ENCODE measurements around the gene BLOC1S1. TPM values are rescaled to one million over a fixed set of nuclear protein-coding genes. Genes with fewer than 3 reads are reported as not detected.

Gene BLOC1S1
- total and polyA plus RNA-seq, 2 of the 4 experiments (the other 2 are of a cell fraction) = 128 to 285 TPM

GRCh38 chr12:55694651-55695050 lies 21.2 kb upstream of the BLOC1S1 start:
- H3K56ac ChIP-seq (ENCODE audit: extremely low read depth, insufficient read depth, low read length) = no peak overlapping the region
- no peak overlapping the region for H3K9ac ChIP-seq (ENCODE audit: low read depth, low read length)
- H4K20me1 ChIP-seq (ENCODE audit: insufficient read depth, low read length) = no peaks in the 10 kb centered on the region
- TF ChIP-seq FOS (IDR thresholded peaks at IDR 0.05; ENCODE audit: low read depth, low read length) (no peak), CTCF (conservative IDR thresholded peaks at IDR 0.05; ENCODE audit: low read depth, low read length) (no peak), MAZ (IDR thresholded peaks at IDR 0.05; ENCODE audit: borderline replicate concordance, low read depth, low read length) (no peak), SMC3 (IDR thresholded peaks at IDR 0.05; ENCODE audit: low read depth, low read length) (no peak), NFE2L2 (IDR thresholded peaks at IDR 0.05; ENCODE audit: low read depth, low read length) (no peak), MAFK (IDR thresholded peaks at IDR 0.05; ENCODE audit: low read depth, low read length) (no peak), RCOR1 (IDR thresholded peaks at IDR 0.05; ENCODE audit: insufficient replicate concordance, low read length) (no peak)
- H3K9me1 ChIP-seq (ENCODE audit: insufficient read depth, low read length) = no peaks in the 10 kb centered on the region
- BruUV-seq (replicated peaks) = no TSS peak
- no peak overlapping the region for H3K18ac ChIP-seq (ENCODE audit: low read depth, low read length)
- in situ Hi-C loops (cut with MboI; ENCODE audit: low sequenced_read_pairs) = no loop called here
- no peak overlapping the region for H3K4ac ChIP-seq (ENCODE audit: low read depth, low read length)
- dilution Hi-C loops (cut with HindIII; ENCODE audit: low sequenced_read_pairs, unreplicated experiment) = no loop called here
- H3K14ac ChIP-seq (replicated peaks; ENCODE audit: low read depth, low read length) = no peak overlapping the region
- no peak overlapping the region for H2BK5ac ChIP-seq (ENCODE audit: low read depth, low read length, poor library complexity, severe bottlenecking)
- H2BK120ac ChIP-seq (ENCODE audit: low read depth, low read length) = no peak overlapping the region
- peaks cover 22% of the 10 kb centered on the region for H3K27me3 ChIP-seq (ENCODE audit: control insufficient read depth, insufficient read depth, low read length)
- H3K4me1 ChIP-seq (ENCODE audit: control insufficient read depth, insufficient read depth, low read length) = no peaks in the 10 kb centered on the region
- no peak overlapping the region for H3K4me2 ChIP-seq (ENCODE audit: low read depth, low read length)
- H3K79me1 ChIP-seq (ENCODE audit: low read depth in 1 of 2, low read length in 2 of 2) = no peaks in the 10 kb centered on the region
- no peak overlapping the region for H2AFZ ChIP-seq (replicated peaks; ENCODE audit: low read length, poor library complexity)
- POLR2A ChIA-PET (ENCODE audit: unreplicated experiment) = no interaction called here
- no peak for DNase-seq
- H3K9me3 ChIP-seq (ENCODE audit: control insufficient read depth, insufficient read depth, low read length) = no peaks in the 10 kb centered on the region
- no peak overlapping the region for H3K4me3 ChIP-seq (ENCODE audit: insufficient read depth, low read depth, low read length)
- no peak for ATAC-seq (ENCODE audit: low read depth)
- H2BK20ac ChIP-seq (ENCODE audit: low read depth, low read length) = no peak overlapping the region
- CTCF ChIA-PET = no interaction called here
- H4K91ac ChIP-seq (ENCODE audit: insufficient read depth, low read depth, low read length) = no peak overlapping the region
- H2BK15ac ChIP-seq (ENCODE audit: low read depth, low read length) = no peak overlapping the region
- no peak overlapping the region for H4K8ac ChIP-seq (ENCODE audit: low read depth in 2 of 2, low read length in 2 of 2)
- no peak overlapping the region for H2AK9ac ChIP-seq (replicated peaks; ENCODE audit: low read depth, low read length, poor library complexity)
- H3K23ac ChIP-seq (ENCODE audit: low read depth, low read length) = no peak overlapping the region
- 57% methylated on average over 2 of the region's 4 CpGs; no CpG with 5 or more reads in 1 of the 2 experiments for WGBS, 2 experiments (ENCODE audit: extremely low coverage in 2 of 2, insufficient read length in 1 of 2)
- no peak overlapping the region for H4K5ac ChIP-seq (ENCODE audit: low read depth, low read length)
- intact Hi-C loops (cut with micrococcal nuclease) = no loop called here
- H3K27ac ChIP-seq (ENCODE audit: insufficient read depth, low read length) = no peak overlapping the region
- H2AK5ac ChIP-seq (ENCODE audit: low read depth, low read length) = no peak overlapping the region
- no peaks in the 10 kb centered on the region for H3K36me3 ChIP-seq (ENCODE audit: control insufficient read depth, insufficient read depth, low read length)

Measured in IMR-90 (cell line).